ENCODE results near the gene CEP19.
A peak's percentile ranks its signal among the peaks of the same experiment; 100 is the strongest.

CEP19 gene

DNA sequence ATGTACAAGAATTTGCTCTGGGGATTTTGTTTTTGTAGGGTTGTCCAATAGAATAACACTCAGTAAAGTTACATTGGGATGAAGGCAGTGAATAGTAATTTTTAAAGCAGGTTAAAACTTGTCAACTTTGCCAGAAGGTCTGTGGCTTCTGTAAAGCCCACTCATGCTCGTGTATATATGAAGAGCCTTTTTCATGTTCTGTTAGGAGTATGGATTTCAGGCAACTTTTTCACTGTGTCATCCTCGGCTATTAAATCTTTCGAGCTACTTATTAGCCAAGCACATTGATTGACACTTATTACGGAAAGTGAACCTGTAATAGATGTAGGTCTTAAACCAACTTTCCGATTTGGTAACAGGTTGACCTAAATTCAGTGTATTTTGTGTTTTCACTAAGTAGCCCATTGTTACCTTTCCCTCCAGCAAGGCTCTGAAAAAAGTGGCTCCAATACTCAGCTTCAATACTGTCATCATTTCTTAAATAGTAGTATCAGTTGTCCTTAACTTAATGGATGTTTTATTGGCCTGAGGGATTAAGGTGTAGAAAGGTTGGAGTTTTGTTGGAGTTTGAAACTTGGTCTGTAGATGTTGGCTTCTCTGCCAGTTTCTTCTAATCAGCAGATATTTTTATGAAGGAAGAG is 29.3 kb upstream of the CEP19 start:
- peak overlapping the region; percentile 94 for H3K4me3 ChIP-seq (ENCODE audit: low read depth, low read length)
- TF ChIP-seq CTCF (IDR thresholded peaks at IDR 0.05; ENCODE audit: low read depth, low read length) = no peak

DNA sequence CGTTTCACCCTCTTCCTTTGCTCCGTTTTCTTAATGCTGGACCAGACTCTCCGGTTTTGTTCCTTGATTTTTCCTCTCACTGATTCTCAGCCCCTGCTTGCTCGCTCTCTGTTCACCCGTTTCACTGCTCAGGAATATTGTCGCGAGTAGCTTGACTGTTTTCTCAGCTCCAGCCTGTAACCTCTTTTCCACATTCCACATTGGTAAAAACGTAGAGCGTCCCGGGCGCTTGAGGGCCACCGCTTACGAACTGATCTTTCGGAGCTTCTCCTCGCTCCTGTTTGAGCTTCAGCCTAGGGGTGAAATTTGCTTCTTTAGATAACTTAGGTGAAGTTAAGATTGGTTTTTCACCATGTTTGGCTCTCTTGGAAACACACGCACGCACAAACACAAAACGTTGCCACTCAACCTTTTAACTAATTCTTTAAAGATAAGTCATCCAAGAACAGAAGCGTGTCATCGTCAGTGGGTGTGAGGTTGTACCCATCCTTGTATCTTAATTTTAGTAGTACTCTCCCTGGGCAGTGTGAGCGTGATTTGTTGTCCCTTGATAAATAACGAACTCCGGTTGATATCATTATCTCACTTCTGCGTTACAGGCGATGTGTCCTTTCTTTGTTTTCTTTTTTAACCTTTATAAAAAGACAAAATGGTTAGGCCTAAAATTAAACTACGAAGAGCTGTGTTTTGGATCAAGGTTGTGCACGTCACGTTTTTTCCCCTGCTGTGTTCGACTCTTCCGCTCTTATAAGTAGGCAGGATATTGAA is 28.6 kb upstream of the CEP19 start:
- no peak for TF ChIP-seq CTCF (IDR thresholded peaks at IDR 0.05; ENCODE audit: low read depth, low read length)
- peak overlapping the region; percentile 94 for H3K4me3 ChIP-seq (ENCODE audit: low read depth, low read length)

DNA sequence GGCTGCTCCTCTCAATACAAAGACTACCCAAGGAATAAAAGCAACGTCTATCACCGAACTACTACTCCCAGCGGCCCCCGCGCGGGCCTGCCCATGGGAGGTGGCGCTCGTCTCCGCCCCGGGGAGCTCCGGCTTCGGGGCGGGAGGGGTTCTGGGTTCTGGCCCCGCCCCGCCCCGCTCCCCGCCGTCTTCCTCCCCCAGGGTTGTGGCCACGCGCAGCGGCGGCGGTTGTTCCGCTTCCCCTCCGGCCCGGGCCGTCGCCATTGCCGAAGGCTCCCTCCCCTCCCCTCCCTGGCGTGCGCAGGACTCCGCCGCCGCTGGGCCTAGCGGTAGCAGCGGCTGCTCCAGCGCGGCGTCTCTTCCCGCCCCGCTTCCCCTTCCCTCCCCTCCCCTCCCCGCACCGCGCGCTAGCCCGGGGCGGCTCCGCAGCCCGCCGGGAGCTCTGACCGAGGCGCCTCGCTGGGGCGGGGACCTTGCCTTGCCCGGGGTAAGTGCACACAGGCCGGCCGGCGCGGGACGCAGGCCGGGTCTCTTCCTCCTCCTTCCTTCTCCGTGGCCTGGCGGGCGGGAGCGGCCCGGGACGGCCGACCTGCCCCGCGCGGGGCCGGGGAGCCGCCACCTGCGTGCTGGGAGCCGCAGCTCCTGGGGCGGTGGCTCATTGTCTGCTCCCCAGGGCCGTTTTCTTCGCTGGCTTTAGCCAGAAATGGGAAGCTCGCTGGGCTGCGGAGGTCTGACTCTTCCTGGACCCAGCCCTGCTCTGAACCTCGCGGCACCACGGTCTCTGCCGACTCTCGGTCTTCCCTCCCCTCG is 27.8 kb upstream of the CEP19 start, which contains the start of gene PAK2:
PAK2 (plus strand) TSS at position 187 of the 810 bp plus-strand sequence. CDS start 42,790 bp downstream, outside the sequence.
- TF ChIP-seq CTCF (IDR thresholded peaks at IDR 0.05; ENCODE audit: low read depth, low read length) = no peak
- peak within 1 kb of the TSS; percentile 94 for H3K4me3 ChIP-seq (ENCODE audit: low read depth, low read length)

- no peak overlapping the region for H3K4me3 ChIP-seq (ENCODE audit: low read depth, low read length)
- no peak for TF ChIP-seq CTCF (IDR thresholded peaks at IDR 0.05; ENCODE audit: low read depth, low read length)
These were observed 25.6 kb upstream of the CEP19 start for GRCh38 chr3:196737655-196738054.

GRCh38 chr3:196736670-196737374 is 24.8 kb upstream of the CEP19 start:
- no peak overlapping the region for H3K4me3 ChIP-seq (ENCODE audit: low read depth, low read length)
- TF ChIP-seq CTCF (IDR thresholded peaks at IDR 0.05; ENCODE audit: low read depth, low read length) = no peak

DNA sequence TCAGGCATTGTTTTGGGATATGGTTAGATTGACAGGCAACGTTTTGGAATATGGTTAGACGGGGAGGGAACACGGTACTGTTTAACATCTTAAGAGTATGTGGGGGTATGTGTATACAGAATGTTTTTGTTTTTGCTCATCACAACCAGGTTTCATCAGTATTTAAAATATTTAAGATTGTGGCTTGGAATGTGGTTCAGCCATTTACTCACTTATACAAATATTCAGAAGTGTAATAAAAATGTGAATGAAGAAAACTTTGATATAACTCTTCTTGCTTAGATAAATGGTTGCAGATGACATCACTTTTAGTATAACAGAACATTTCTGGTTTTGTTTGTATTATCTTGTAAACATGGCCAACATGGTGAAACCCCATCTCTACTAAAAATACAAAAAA is 23.7 kb upstream of the CEP19 start:
- no peak overlapping the region for H3K4me3 ChIP-seq (ENCODE audit: low read depth, low read length)
- no peak for TF ChIP-seq CTCF (IDR thresholded peaks at IDR 0.05; ENCODE audit: low read depth, low read length)
